B cell (primary cell): ENCODE measurements around the gene HAUS7.

Experiments used
- EZH2 ChIP-seq: IDR thresholded peaks from 2 replicates; pipeline ENCODE4 v1.6.1; 2012; ENCODE audit warnings: borderline replicate concordance, low read depth, mild to moderate bottlenecking, moderate library complexity, low read length; ENCODE audit not compliant: insufficient read depth, poor library complexity, severe bottlenecking
- TF ChIP-seq, protein P1 (sequence below): fragments of 200-600 bp; IDR thresholded peaks from one replicate; pipeline ENCODE4 v1.8.0; 2022; ENCODE audit warnings: antibody characterized with exemption, mild to moderate bottlenecking

DNA sequence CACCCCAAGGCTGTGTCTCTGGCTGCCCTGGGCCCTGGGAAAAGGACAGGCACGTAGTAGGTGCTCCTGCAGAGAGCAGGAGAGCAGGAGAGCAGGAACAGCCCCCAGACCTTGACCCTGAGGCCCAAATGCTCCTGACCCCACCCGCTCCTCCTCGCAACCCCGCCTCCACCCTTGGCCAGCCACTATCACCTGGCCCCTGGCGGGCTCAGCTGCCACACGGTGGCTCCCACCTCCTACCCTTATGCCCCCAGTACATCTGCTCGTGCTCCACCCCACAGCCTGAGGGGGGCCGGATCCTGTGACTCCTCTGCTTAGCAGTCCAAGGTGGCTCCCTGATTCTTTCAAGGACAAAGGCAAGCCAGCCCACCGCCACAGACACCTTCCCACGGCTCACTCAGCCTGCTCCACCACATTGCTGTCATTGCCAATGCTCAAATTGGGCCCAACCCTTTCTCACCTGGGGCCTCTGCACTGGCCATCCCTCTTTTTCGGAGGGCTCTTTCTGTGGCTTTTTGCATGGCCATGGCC is 5.4 kb upstream of the HAUS7 start:
- TF ChIP-seq, protein P1, sequence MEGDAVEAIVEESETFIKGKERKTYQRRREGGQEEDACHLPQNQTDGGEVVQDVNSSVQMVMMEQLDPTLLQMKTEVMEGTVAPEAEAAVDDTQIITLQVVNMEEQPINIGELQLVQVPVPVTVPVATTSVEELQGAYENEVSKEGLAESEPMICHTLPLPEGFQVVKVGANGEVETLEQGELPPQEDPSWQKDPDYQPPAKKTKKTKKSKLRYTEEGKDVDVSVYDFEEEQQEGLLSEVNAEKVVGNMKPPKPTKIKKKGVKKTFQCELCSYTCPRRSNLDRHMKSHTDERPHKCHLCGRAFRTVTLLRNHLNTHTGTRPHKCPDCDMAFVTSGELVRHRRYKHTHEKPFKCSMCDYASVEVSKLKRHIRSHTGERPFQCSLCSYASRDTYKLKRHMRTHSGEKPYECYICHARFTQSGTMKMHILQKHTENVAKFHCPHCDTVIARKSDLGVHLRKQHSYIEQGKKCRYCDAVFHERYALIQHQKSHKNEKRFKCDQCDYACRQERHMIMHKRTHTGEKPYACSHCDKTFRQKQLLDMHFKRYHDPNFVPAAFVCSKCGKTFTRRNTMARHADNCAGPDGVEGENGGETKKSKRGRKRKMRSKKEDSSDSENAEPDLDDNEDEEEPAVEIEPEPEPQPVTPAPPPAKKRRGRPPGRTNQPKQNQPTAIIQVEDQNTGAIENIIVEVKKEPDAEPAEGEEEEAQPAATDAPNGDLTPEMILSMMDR, result no peak
- no peak for TF ChIP-seq EZH2
